ENCODE measurements around the gene TMEM201. TPM values are rescaled to one million over a fixed set of nuclear protein-coding genes. Genes with fewer than 3 reads are reported as not detected.

Gene TMEM201
- polyA plus RNA-seq, 1 of the 3 experiments (the other 2 are of a cell fraction), result 8.2 TPM

GRCh38 chr1:9606458-9606857 is 17.7 kb downstream of the TMEM201 start (continued):
- TF ChIP-seq PBX3 (IDR thresholded peaks at IDR 0.05), result no peak
- no peak for TF ChIP-seq TEAD4 (IDR thresholded peaks at IDR 0.05; ENCODE audit: borderline replicate concordance, insufficient read depth)
- no peak for TF ChIP-seq FOXM1 (IDR thresholded peaks at IDR 0.05; ENCODE audit: low read depth)

GRCh38 chr1:9606948-9607347 is 18.2 kb downstream of the TMEM201 start:
- Histone ChIP-seq H3K4me2 (no peak overlapping the region), H3K9ac (no peak overlapping the region), H3K4me3 (ENCODE audit: low read depth in 2 of 2, low read length in 1 of 2) (no peak overlapping the region), H3K79me2 (ENCODE audit: insufficient read depth) (no peaks in the 10 kb centered on the region), H3K27ac (ENCODE audit: low read depth in 2 of 2, low read length in 1 of 2) (peak overlapping the region in 1 of 2 experiments; percentile 77; a peak in 1 of 4 replicates), H3K9me3 (no peaks in the 10 kb centered on the region), H3K27me3 (ENCODE audit: insufficient read depth) (no peaks in the 10 kb centered on the region), H3K36me3 (replicated peaks in 1 of 2; ENCODE audit: control insufficient read depth in 1 of 2, insufficient read depth in 2 of 2, low read length in 1 of 2) (peaks cover 0 to 30% of the 10 kb centered on the region in 2 experiments), H3F3A (replicated peaks; ENCODE audit: insufficient read depth) (no peaks in the 10 kb centered on the region), H3K9me2 (no peaks in the 10 kb centered on the region), H4K20me1 (ENCODE audit: insufficient read depth) (no peaks in the 10 kb centered on the region), H3K4me1 (ENCODE audit: control insufficient read depth in 1 of 2, insufficient read depth in 2 of 2, low read depth in 1 of 2, low read length in 1 of 2) (peaks cover 0 to 54% of the 10 kb centered on the region in 2 experiments; a peak in 2 of 4 replicates), H2AFZ (ENCODE audit: low read depth) (no peak overlapping the region)
- ChIA-PET POLR2A (no interaction called here), CTCF (interaction anchor here (1.2 to 3.3 kb wide), 3 partner anchors 9 to 21 kb away, joined by 4 to 13 read pairs (median 5); partner anchors contain the start of gene TMEM201)
- TF ChIP-seq SMC3 (IDR thresholded peaks at IDR 0.05; ENCODE audit: low read depth, low read length) (no peak), FOXJ3 (CRISPR knock-in tag; IDR thresholded peaks at IDR 0.05) (no peak), TAF1 (IDR thresholded peaks at IDR 0.05; ENCODE audit: borderline replicate concordance, low read depth, low read length) (no peak), RAD21 (IDR thresholded peaks at IDR 0.05; ENCODE audit: low read length) (no peak), MEF2A (IDR thresholded peaks at IDR 0.05; ENCODE audit: borderline replicate concordance, low read depth) (no peak)
- TF ChIP-seq, protein P1, sequence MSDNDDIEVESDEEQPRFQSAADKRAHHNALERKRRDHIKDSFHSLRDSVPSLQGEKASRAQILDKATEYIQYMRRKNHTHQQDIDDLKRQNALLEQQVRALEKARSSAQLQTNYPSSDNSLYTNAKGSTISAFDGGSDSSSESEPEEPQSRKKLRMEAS (IDR thresholded peaks at IDR 0.05; ENCODE audit: low read depth), result no peak
- 93% methylated on average over 8 of the region's 10 CpGs for WGBS (ENCODE audit: low lambda C conversion rate)
- DNase-seq, result no peak

- no peak overlapping the region for H3K9ac ChIP-seq
- WGBS (ENCODE audit: low lambda C conversion rate), result 92% methylated on average over 17 of the region's 19 CpGs
- CTCF ChIA-PET, result interaction anchor here (1.2 to 3.3 kb wide), 4 partner anchors 8 to 112 kb away, joined by 3 to 13 read pairs (median 7); partner anchors contain the start of gene TMEM201
Observed at GRCh38 chr1:9607352-9607751, 18.6 kb downstream of the TMEM201 start.

More at GRCh38 chr1:9607352-9607751, 18.6 kb downstream of the TMEM201 start:
- peaks cover 0 to 58% of the 10 kb centered on the region in 2 experiments; a peak in 2 of 4 replicates for H3K4me1 ChIP-seq (ENCODE audit: control insufficient read depth in 1 of 2, insufficient read depth in 2 of 2, low read depth in 1 of 2, low read length in 1 of 2)
- no peaks in the 10 kb centered on the region for H3K27me3 ChIP-seq (ENCODE audit: insufficient read depth)
- peaks cover 0 to 26% of the 10 kb centered on the region in 2 experiments for H3K36me3 ChIP-seq (replicated peaks in 1 of 2; ENCODE audit: control insufficient read depth in 1 of 2, insufficient read depth in 2 of 2, low read length in 1 of 2)
- no peak for TF ChIP-seq GATA2 (CRISPR knock-in tag; IDR thresholded peaks at IDR 0.05)
- H3K4me2 ChIP-seq, result no peak overlapping the region
- no peaks in the 10 kb centered on the region for H3K79me2 ChIP-seq (ENCODE audit: insufficient read depth)
- H3K27ac ChIP-seq (ENCODE audit: low read depth in 2 of 2, low read length in 1 of 2), result no peak overlapping the region
- H3K9me2 ChIP-seq, result no peaks in the 10 kb centered on the region
- POLR2A ChIA-PET, result no interaction called here
- H3K9me3 ChIP-seq, result no peaks in the 10 kb centered on the region
- DNase-seq, result no peak
- no peak overlapping the region for H3K4me3 ChIP-seq (ENCODE audit: low read depth in 2 of 2, low read length in 1 of 2)
- H4K20me1 ChIP-seq (ENCODE audit: insufficient read depth), result no peaks in the 10 kb centered on the region
- H2AFZ ChIP-seq (ENCODE audit: low read depth), result no peak overlapping the region
- H3F3A ChIP-seq (replicated peaks; ENCODE audit: insufficient read depth), result no peaks in the 10 kb centered on the region

Data from SK-N-SH (cell line).